Right lobe of liver (tissue), 4 donors: ENCODE measurements around the gene PPFIA3.
A peak's percentile ranks its signal among the peaks of the same experiment; 100 is the strongest.

Experiments used
- CTCF ChIP-seq, 4 donors: fragments of 200-600 bp in 3 of 4; fragments of 450-650 bp in 1 of 4; IDR thresholded peaks; one replicate each; pipeline versions ENCODE4 v1.5.1 to v1.8.0; 2016 to 2022; ENCODE audit warnings: antibody characterized with exemption in 4 of 4, mild to moderate bottlenecking in 2 of 4
- POLR2A ChIP-seq: fragments of 450-650 bp; IDR thresholded peaks from one replicate; pipeline ENCODE4 v1.6.1; 2017; ENCODE audit warnings: antibody characterized with exemption, mild to moderate bottlenecking
- donor health status: DM: no; HTN: no; CAD: no.
- donor health status: DM: no; HTN: no; CAD: no.
- donor health status: DM: no; HTN: yes; CAD: no.

GRCh38 chr19:49148784-49149651, 29.7 kb downstream of the PPFIA3 start:
- no peak for TF ChIP-seq CTCF (IDR thresholded peaks at IDR 0.05)
- peak; percentile 47 for TF ChIP-seq POLR2A
